Superior temporal gyrus (tissue), 1 donor: ENCODE measurements around the gene HSDL2.
"Not testable (repeated sequence)": the region's sequence is repeated elsewhere in the genome, so short reads cannot be mapped to it uniquely, and the experiment has no call there.

Source experiments
- DNase-seq: peaks from one replicate; pipeline ENCODE4 v3.0.0-alpha.2; 2016; ENCODE audit errors: extremely low spot score

Gene HSDL2

DNA sequence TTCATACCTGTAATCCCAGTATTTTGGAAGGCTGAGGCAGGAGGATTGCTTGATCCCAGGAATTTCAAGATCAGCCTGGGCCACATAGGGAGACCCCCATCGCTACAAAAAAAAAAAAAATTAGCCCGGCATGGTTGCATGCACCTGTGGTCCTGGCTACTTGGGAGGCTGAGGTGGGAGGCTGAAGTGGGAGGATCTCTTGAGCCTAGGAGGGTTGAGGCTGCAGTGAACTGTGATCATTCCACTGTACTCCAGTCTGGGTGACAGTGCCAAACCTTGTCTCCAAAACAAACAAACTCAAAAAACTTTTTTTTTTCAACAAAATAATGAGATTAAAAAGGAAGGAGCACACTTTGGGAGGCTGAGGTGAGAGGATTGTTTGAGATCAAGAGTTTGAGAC lies 120.9 kb downstream of the HSDL2 start:
- DNase-seq: no peak

- DNase-seq: no peak
These were observed 121.4 kb downstream of the HSDL2 start for GRCh38 chr9:112501287-112501686.

DNA sequence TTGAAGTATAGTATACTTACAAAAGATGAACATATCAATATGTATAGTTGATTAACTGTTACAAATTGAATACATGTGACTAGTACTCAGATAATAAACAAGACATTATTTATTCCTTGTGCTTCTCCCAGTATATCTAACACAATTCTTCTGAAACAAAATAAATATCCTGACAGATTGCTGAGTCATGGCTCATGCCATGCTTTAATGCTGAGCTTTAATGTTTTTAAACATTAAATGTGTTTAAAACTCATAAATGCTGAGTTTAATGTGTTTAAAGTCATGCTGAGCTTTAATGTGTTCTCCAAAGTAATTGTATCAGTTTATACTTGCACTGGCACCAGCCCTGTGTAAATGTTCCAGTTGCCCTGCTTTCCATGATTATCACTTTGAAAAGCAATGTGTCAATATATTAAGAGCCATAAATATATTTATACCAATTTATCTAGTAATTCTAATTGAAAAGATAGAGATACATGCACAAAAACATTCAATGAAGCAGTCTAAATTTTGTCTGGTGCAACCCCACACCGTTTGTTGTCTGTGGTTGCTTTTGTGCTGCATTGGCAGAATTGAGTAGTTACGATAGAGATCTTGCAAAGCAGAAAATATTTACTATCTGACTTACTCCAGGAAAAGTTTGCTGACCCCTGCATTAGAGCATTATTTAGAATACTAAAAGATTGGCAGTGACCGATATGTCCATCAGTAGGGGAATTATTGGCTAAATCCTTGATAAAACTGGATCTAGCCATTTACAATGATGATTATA lies 122.5 kb downstream of the HSDL2 start:
- DNase-seq: no peak

DNA sequence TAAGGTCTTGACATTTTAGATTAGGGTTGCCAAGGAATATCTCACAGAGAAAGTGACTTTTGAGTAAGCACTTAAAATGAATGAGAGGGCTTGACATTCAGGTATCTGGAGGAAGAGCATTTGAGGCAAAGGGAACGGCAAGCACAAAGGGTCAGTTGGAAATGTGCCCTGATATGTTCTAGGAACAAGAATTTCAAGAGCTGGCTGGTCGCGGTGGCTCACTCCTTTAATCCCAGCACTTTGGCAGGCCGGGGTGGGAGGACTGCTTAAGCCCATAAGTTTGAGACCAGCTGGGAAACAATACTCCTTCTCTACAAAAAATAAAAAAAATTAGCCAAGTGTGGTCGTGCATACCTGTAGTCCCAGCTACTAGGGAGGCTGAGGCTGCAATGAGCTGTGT lies 123.3 kb downstream of the HSDL2 start:
- DNase-seq: no peak

GRCh38 chr9:112505086-112505485 lies 125.2 kb downstream of the HSDL2 start:
- DNase-seq: no peak

DNA sequence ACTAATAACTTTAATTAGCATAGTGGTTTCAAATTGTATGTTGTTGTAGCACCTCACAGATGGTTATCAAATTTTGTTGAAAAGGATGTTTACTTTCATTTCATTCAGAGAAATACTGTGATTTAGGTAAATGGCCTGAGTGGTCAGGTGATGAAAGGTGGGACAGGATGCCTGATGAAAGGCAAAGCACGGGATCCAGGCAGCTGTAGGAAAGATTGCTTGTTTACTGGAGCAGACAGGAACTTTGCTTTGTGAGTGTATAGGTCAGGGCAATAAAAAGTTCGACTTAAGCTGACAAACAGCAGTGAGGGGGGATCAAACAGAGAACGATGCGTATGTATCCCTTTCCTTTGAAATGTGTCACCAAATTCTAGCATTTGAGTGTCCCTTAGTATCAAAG lies 125.7 kb downstream of the HSDL2 start:
- DNase-seq: no peak

- DNase-seq: no peak
These were observed 126.7 kb downstream of the HSDL2 start for GRCh38 chr9:112506571-112506970.

GRCh38 chr9:112507001-112507680 lies 127.2 kb downstream of the HSDL2 start:
- DNase-seq: no peak

- no peak for DNase-seq
These were observed 128.5 kb downstream of the HSDL2 start for GRCh38 chr9:112508377-112508776.

- DNase-seq: not testable (repeated sequence)
These were observed 132.5 kb downstream of the HSDL2 start for GRCh38 chr9:112512377-112512776.

- no peak for DNase-seq
These were observed 136.9 kb downstream of the HSDL2 start for GRCh38 chr9:112516769-112517168.

DNA sequence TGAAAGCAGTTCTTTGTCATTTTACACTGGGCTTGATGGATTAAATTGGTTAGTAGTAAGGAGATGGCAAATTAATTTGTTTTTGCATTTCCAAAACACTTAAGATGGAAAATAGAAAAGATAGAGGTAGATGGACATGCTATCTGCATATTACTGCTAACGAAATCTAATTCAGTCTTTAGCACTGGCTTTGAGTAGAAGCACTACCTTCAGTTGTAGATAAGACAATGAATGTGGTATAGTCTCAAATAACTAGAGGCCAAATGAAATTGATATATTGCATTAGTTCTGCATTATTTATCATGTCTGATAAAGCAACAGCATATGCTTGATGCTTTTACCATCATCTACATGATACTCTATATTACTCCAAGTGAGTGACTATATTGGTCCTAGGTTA lies 140.2 kb downstream of the HSDL2 start:
- no peak for DNase-seq

- no peak for DNase-seq
These were observed 140.7 kb downstream of the HSDL2 start for GRCh38 chr9:112520656-112521055.
